ENCODE results near the gene TRIM2. TPM values are rescaled to one million over a fixed set of nuclear protein-coding genes. Genes with fewer than 3 reads are reported as not detected.
A peak's percentile ranks its signal among the peaks of the same experiment; 100 is the strongest.

TRIM2 gene
- polyA plus RNA-seq, 1 of the 3 experiments (the other 2 are of a cell fraction), result 16.4 TPM

- Histone ChIP-seq H3K9me2 (no peaks in the 10 kb centered on the region), H3K9me3 (no peaks in the 10 kb centered on the region), H3F3A (replicated peaks; ENCODE audit: insufficient read depth) (peaks cover 4% of the 10 kb centered on the region), H3K4me2 (peak overlapping the region; percentile 83), H3K79me2 (ENCODE audit: insufficient read depth) (peaks cover 34% of the 10 kb centered on the region), H2AFZ (ENCODE audit: low read depth) (peak overlapping the region; percentile 83), H3K36me3 (replicated peaks in 1 of 2; ENCODE audit: control insufficient read depth in 1 of 2, insufficient read depth in 2 of 2, low read length in 1 of 2) (peaks cover 0 to 2% of the 10 kb centered on the region in 2 experiments), H3K4me3 (ENCODE audit: low read depth in 2 of 2, low read length in 1 of 2) (peak overlapping the region; percentile 87 to 90), H3K4me1 (ENCODE audit: control insufficient read depth in 1 of 2, insufficient read depth in 2 of 2, low read depth in 1 of 2, low read length in 1 of 2) (peaks cover 8 to 9% of the 10 kb centered on the region in 2 experiments), H4K20me1 (ENCODE audit: insufficient read depth) (no peaks in the 10 kb centered on the region), H3K27ac (ENCODE audit: low read depth in 2 of 2, low read length in 1 of 2) (no peak overlapping the region), H3K9ac (peak overlapping the region; percentile 82; the same call in 1 of the 2 replicates), H3K27me3 (ENCODE audit: insufficient read depth) (no peaks in the 10 kb centered on the region)
- POLR2A ChIA-PET, result interaction anchor here (0.9 to 1.5 kb wide), 3 partner anchors 120 to 228 kb away, joined by 3 to 5 read pairs (median 3); partner anchors contain the start of gene TMEM131L
- TF ChIP-seq RFX5 (IDR thresholded peaks at IDR 0.05; ENCODE audit: low read length), result no peak
- no peak for TF ChIP-seq GABPA (IDR thresholded peaks at IDR 0.05; ENCODE audit: low read depth)
- no peak for TF ChIP-seq TAF1 (IDR thresholded peaks at IDR 0.05; ENCODE audit: borderline replicate concordance, low read depth, low read length)
- no peak for TF ChIP-seq NRF1 (IDR thresholded peaks at IDR 0.05; ENCODE audit: low read depth, low read length)
- TF ChIP-seq PBX3 (IDR thresholded peaks at IDR 0.05), result no peak
- no peak for TF ChIP-seq JUND (IDR thresholded peaks at IDR 0.05)
- no peak for TF ChIP-seq GATA2 (CRISPR knock-in tag; IDR thresholded peaks at IDR 0.05)
- TF ChIP-seq ZBTB33 (IDR thresholded peaks at IDR 0.05; ENCODE audit: borderline replicate concordance, low read depth), result no peak
- TF ChIP-seq, protein P1, sequence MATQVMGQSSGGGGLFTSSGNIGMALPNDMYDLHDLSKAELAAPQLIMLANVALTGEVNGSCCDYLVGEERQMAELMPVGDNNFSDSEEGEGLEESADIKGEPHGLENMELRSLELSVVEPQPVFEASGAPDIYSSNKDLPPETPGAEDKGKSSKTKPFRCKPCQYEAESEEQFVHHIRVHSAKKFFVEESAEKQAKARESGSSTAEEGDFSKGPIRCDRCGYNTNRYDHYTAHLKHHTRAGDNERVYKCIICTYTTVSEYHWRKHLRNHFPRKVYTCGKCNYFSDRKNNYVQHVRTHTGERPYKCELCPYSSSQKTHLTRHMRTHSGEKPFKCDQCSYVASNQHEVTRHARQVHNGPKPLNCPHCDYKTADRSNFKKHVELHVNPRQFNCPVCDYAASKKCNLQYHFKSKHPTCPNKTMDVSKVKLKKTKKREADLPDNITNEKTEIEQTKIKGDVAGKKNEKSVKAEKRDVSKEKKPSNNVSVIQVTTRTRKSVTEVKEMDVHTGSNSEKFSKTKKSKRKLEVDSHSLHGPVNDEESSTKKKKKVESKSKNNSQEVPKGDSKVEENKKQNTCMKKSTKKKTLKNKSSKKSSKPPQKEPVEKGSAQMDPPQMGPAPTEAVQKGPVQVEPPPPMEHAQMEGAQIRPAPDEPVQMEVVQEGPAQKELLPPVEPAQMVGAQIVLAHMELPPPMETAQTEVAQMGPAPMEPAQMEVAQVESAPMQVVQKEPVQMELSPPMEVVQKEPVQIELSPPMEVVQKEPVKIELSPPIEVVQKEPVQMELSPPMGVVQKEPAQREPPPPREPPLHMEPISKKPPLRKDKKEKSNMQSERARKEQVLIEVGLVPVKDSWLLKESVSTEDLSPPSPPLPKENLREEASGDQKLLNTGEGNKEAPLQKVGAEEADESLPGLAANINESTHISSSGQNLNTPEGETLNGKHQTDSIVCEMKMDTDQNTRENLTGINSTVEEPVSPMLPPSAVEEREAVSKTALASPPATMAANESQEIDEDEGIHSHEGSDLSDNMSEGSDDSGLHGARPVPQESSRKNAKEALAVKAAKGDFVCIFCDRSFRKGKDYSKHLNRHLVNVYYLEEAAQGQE (IDR thresholded peaks at IDR 0.05; ENCODE audit: low read depth, low read length), result no peak
- no peak for TF ChIP-seq RCOR1 (IDR thresholded peaks at IDR 0.05; ENCODE audit: low read length)
- TF ChIP-seq, protein P2, sequence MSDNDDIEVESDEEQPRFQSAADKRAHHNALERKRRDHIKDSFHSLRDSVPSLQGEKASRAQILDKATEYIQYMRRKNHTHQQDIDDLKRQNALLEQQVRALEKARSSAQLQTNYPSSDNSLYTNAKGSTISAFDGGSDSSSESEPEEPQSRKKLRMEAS (IDR thresholded peaks at IDR 0.05; ENCODE audit: low read depth), result no peak
- TF ChIP-seq EZH2phosphoT487 (IDR thresholded peaks at IDR 0.05; ENCODE audit: borderline replicate concordance, low read depth), result no peak
- TF ChIP-seq RXRA (IDR thresholded peaks at IDR 0.05; ENCODE audit: borderline replicate concordance, low read depth), result no peak
- TF ChIP-seq SIN3A (IDR thresholded peaks at IDR 0.05; ENCODE audit: borderline replicate concordance, low read depth, low read length), result no peak
- no peak for TF ChIP-seq USF1 (IDR thresholded peaks at IDR 0.05; ENCODE audit: borderline replicate concordance, low read depth)
- TF ChIP-seq IRF3 (IDR thresholded peaks at IDR 0.05; ENCODE audit: low read depth, low read length), result no peak
- 44% methylated on average over 2 of the region's 2 CpGs for WGBS (ENCODE audit: low lambda C conversion rate)
- DNase-seq, result no peak
- CTCF ChIA-PET, result interaction anchor here (0.8 to 4.5 kb wide), 21 partner anchors 11 to 404 kb away, joined by 3 to 67 read pairs (median 5); partner anchors contain the start of gene TMEM131L
These were observed 141.8 kb downstream of the TRIM2 start for GRCh38 chr4:153346031-153346430.
